Middle frontal gyrus (tissue), 1 donor: ENCODE measurements around the gene TCP11X1.
"Not testable (repeated sequence)": the region's sequence is repeated elsewhere in the genome, so short reads cannot be mapped to it uniquely, and the experiment has no call there.

Experiments used
- DNase-seq: peaks from one replicate; pipeline ENCODE4 v3.0.0-alpha.2; 2015; ENCODE audit warnings: low spot score; ENCODE audit errors: extremely low spot score

Gene TCP11X1

GRCh38 chrX:102214986-102215385 lies at the start of gene TCP11X1:
Gene TCP11X1, plus strand, starts transcription at chrX:102215301.
- not testable (repeated sequence) for DNase-seq

DNA sequence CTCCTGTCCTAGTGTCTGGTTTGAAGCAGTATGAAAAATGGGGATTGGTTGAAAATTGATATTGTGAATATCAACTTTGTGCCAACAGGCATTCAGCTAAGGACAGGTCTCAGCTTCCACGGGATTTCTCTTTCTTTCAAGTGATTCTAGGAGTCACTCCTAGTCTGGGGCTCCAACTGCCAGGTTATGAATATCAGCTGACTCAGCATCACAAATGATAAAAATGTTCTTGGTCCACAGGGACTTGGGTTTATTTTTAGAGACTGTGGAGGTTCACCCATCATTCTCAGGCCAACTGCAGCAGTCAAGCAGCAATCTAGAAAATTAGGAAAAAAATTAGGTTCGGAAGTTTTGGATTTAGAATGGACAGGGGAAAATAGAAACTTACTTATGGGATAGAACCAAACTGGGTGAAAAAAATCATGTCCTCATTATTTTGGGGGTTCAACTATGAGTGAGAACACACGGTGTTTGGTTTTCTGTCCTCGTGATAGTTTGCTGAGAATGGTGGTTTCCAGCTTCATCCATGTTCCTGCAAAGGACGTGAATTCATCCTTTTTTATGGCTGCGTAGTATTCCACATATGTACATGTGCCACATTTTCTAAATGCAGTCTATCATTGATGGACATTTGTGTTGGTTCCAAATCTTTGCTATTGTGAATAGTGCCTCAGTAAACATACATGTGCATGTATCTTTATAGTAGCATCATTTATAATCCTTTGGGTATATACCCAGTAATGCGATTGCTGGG lies 29.0 kb upstream of the TCP11X1 start:
- DNase-seq: no peak

DNA sequence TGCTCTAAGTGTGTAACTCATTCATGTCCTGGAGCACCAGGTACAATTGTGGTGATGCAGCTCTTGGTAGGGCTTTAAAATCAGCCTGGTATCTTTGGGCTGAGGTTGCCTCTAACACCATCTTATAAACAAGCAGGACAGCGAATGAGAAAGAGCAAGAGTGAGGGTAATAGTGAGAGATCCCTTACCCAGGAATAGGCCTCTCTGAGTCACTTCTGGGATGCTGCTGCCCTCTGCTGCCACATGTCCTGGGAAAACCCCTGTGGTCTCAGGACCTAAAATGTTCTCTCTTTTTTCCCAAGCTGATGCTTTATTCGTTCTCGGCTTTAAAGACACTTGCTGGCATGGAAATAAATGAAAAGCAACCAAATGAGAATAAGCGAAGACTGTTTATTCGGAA lies 7.2 kb upstream of the TCP11X1 start:
- DNase-seq: not testable (repeated sequence)

GRCh38 chrX:102216497-102216896 lies 1.4 kb downstream of the TCP11X1 start:
- not testable (repeated sequence) for DNase-seq

DNA sequence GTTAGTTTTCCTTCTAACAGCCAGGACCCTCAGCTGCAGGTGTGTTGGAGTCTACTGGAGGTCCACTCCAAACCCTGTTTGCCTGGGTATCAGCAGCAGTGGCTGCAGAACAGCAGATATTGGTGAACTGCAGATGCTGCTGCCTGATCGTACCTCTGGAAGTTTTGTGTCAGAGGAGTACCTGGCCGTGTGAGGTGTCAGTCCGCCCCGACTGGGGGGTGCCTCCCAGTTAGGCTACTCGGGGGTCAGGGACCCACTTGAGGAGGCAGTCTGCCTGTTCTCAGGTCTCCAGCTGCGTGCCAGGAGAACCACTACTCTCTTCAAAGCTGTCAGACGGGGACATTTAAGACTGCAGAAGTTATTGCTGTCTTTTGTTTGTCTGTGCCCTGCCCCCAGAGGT lies 20.6 kb downstream of the TCP11X1 start:
- DNase-seq: not testable (repeated sequence)

DNA sequence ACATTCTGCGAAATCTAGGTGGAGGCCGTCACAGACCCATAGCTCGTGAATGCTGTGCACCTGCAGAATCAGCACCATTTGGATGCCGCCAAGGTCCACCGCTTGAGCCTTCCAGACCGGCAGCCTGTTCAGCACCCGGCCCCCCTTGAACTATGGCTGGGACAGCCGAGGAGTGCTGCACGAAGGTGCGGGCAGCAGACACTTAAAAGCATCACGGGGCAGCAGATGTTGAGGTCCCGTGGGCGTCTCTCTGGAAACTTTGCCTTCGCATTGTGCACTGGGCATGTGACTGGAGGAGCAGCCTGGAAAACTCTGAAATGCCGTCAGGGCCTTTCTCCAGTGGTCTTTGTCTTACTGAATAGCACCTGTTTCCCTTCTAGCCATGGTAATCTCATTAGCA lies 25.2 kb downstream of the TCP11X1 start:
- DNase-seq: not testable (repeated sequence)

DNA sequence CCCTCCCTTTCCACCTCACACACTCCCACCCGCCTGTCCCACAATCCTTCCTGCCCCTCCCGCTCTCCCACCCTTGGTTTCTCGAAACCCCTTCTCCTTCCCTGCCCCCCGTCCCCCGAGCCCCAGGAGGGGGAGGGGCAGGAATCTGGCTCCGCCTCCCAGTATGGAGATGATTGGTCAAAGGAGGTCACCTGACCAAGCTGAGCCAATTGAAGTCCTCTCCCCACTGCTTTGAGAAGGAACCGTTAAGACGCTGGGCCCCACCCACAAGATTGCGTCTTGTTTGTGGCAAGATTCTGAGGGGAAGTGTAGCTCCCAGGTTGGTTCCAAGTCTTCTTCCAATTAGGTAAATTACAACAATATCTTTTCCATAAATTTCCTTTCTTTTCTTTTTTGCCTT lies 31.8 kb downstream of the TCP11X1 start, which contains the start of gene NXF2:
NXF2 (plus strand) TSS at position 275 of the 400 bp plus-strand sequence. CDS start 59,912 bp downstream, outside the sequence.
- DNase-seq: not testable (repeated sequence)

- not testable (repeated sequence) for DNase-seq
Measured at GRCh38 chrX:102272231-102272630, 57.1 kb downstream of the TCP11X1 start.
